GM12878 (cell line): ENCODE results near the gene MARF1. TPM values are rescaled to one million over a fixed set of nuclear protein-coding genes. Genes with fewer than 3 reads are reported as not detected.

Source experiments
- ATAC-seq: fragments of 200-7000 bp; cut with Tn5 transposase; 3 replicates; pipeline ENCODE4 v1.9.1; 2020; ENCODE audit warnings: mild to moderate bottlenecking, moderate library complexity
- BruUV-seq: library from RNA; stranded (reverse); fragments of 400-500 nt; replicated peaks from 2 replicates; lab custom pipeline; 2021; lab: Mats Ljungman, UMichigan
- CTCF ChIA-PET: fragments of 300-600 bp; sonication (Branson Sonifier 250); formaldehyde crosslinking; extraction: SDS; loops from one replicate; lab custom pipeline; 2021; ENCODE audit warnings: inconsistent platforms; lab: Yijun Ruan, JAX
- POLR2A ChIA-PET: fragments of 350-600 bp; formaldehyde crosslinking; extraction: SDS; loops from one replicate; lab custom pipeline; 2021; ENCODE audit warnings: inconsistent platforms; lab: Charles Lee
- RAD21 ChIA-PET: fragments of 300-600 bp; sonication (Branson Sonifier 250); formaldehyde crosslinking; loops from one replicate; lab custom pipeline; 2023; ENCODE audit warnings: antibody characterized with exemption; ENCODE audit not compliant: unreplicated experiment; lab: Charles Lee
- SMC1A ChIA-PET: fragments of 300-600 bp; sonication (Branson Sonifier 250); formaldehyde crosslinking; loops from one replicate; lab custom pipeline; 2023; ENCODE audit not compliant: unreplicated experiment, uncharacterized antibody; lab: Charles Lee
- DNase-seq: peaks from one replicate; pipeline ENCODE4 v3.0.0-alpha.2; 2011; ENCODE audit warnings: low read depth, low spot score
- FAIRE-seq: peaks from 3 replicates; lab custom pipeline; 2011; peaks lifted over from hg19 to GRCh38; lab: Jason Lieb, UNC
- H2AFZ ChIP-seq: 2 replicates; pipeline ENCODE4 v1.6.0; 2011; ENCODE audit warnings: low read depth, low read length, control low read depth; ENCODE audit not compliant: control insufficient read depth
- H3K27ac ChIP-seq: 2 replicates; pipeline ENCODE4 v1.5.1; 2011; ENCODE audit warnings: control low read depth; ENCODE audit not compliant: control insufficient read depth, insufficient read depth
- H3K27me3 ChIP-seq, 2 experiments: replicated peaks in 1 of 2; 2 replicates each; pipeline versions ENCODE4 v1.6.0 to v1.6.1; 2011; ENCODE audit warnings: low read length in 1 of 2; ENCODE audit not compliant: control insufficient read depth in 2 of 2, insufficient read depth in 2 of 2
- H3K36me3 ChIP-seq, 2 experiments: 2 replicates each; pipeline ENCODE4 v1.5.1; 2011; ENCODE audit warnings: low read length in 1 of 2; ENCODE audit not compliant: control insufficient read depth in 2 of 2, insufficient read depth in 2 of 2
- H3K4me1 ChIP-seq: 2 replicates; pipeline ENCODE4 v1.6.1; 2011; ENCODE audit warnings: mild to moderate bottlenecking, low read length, moderate library complexity, mixed read lengths; ENCODE audit not compliant: control insufficient read depth, insufficient read depth
- H3K4me2 ChIP-seq: 2 replicates; pipeline ENCODE4 v1.6.0; 2011; ENCODE audit warnings: control low read depth; ENCODE audit not compliant: control insufficient read depth, insufficient read depth
- H3K4me3 ChIP-seq: fragments of 200-600 bp; sonication (generic); 2 replicates; pipeline ENCODE4 v1.5.1; 2016
- H3K79me2 ChIP-seq: 2 replicates; pipeline ENCODE4 v1.6.0; 2011; ENCODE audit warnings: low read length; ENCODE audit not compliant: control insufficient read depth, insufficient read depth
- H3K9ac ChIP-seq: 2 replicates; pipeline ENCODE4 v1.8.0; 2011; ENCODE audit warnings: low read length, control low read depth, mixed read lengths; ENCODE audit not compliant: control insufficient read depth, insufficient read depth
- H3K9me3 ChIP-seq: replicated peaks from 3 replicates; pipeline ENCODE4 v1.5.1; 2011; ENCODE audit warnings: mild to moderate bottlenecking, low read length; ENCODE audit not compliant: control insufficient read depth, insufficient read depth
- H4K20me1 ChIP-seq: 2 replicates; pipeline ENCODE4 v1.6.0; 2011; ENCODE audit not compliant: control insufficient read depth, insufficient read depth
- ATF7 ChIP-seq: fragments of 450-650 bp; IDR thresholded peaks from 2 replicates; pipeline ENCODE4 v1.6.1; 2016; ENCODE audit warnings: low read depth, mild to moderate bottlenecking
- CHD4 ChIP-seq: fragments of 200-600 bp; sonication (generic); IDR thresholded peaks from 2 replicates; pipeline ENCODE4 v1.6.1; 2016; ENCODE audit warnings: mild to moderate bottlenecking
- GATAD2B ChIP-seq: fragments of 450-650 bp; conservative IDR thresholded peaks from 2 replicates; pipeline ENCODE4 v1.6.1; 2017; ENCODE audit warnings: low read depth, mild to moderate bottlenecking, moderate library complexity
- MEF2B ChIP-seq: fragments of 450-650 bp; IDR thresholded peaks from 2 replicates; pipeline ENCODE4 v1.6.1; 2018; ENCODE audit warnings: mild to moderate bottlenecking, moderate library complexity; ENCODE audit not compliant: partially characterized antibody, poor library complexity, severe bottlenecking
- NR2C2 ChIP-seq: IDR thresholded peaks from 2 replicates; pipeline ENCODE4 v1.6.1; 2011; ENCODE audit warnings: borderline replicate concordance, low read depth; ENCODE audit not compliant: control insufficient read depth, insufficient read length
- POLR2A ChIP-seq: IDR thresholded peaks from 2 replicates; pipeline ENCODE4 v1.6.1; 2011; ENCODE audit warnings: low read depth, mild to moderate bottlenecking, low read length
- RAD21 ChIP-seq: IDR thresholded peaks from 2 replicates; pipeline ENCODE4 v1.6.1; 2011; ENCODE audit warnings: mild to moderate bottlenecking, low read depth, low read length, moderate library complexity; ENCODE audit not compliant: insufficient read depth
- RBBP5 ChIP-seq: fragments of 200-600 bp; sonication (generic); conservative IDR thresholded peaks from 2 replicates; pipeline ENCODE4 v1.6.1; 2016
- SMARCA5 ChIP-seq: fragments of 450-650 bp; IDR thresholded peaks from 2 replicates; pipeline ENCODE4 v1.6.1; 2017; ENCODE audit warnings: mild to moderate bottlenecking
- STAT3 ChIP-seq: IDR thresholded peaks from 2 replicates; pipeline ENCODE4 v1.6.1; 2011; ENCODE audit warnings: low read depth, low read length, improper control_type of control experiment
- SUZ12 ChIP-seq: fragments of 200-600 bp; sonication (generic); IDR thresholded peaks from one replicate; pipeline ENCODE4 v1.6.1; 2018; ENCODE audit warnings: antibody characterized with exemption, mild to moderate bottlenecking; ENCODE audit not compliant: unreplicated experiment
- WGBS: methylation state at CpG from one replicate; pipeline ENCODE4 v1.1.6; 2016; ENCODE audit warnings: low lambda C conversion rate; ENCODE audit not compliant: insufficient replicate concordance, insufficient coverage; ENCODE audit errors: missing lambda C conversion rate; 5-methylcytosine and 5-hydroxymethylcytosine counted together
- in situ Hi-C: fragments of 300-500 bp; cut with MboI; formaldehyde crosslinking; loops from 9 replicates; pipeline ENCODE4 v1.14.3; 2018; ENCODE audit warnings: mixed read lengths
- intact Hi-C: fragments of 100-400 bp; cut with micrococcal nuclease; formaldehyde crosslinking; loops from one replicate; pipeline ENCODE4 v1.14.2; 2022; ENCODE audit not compliant: unreplicated experiment
- polyA plus RNA-seq, 11 experiments: library from polyadenylated mRNA; depleted of rRNA in 4 of 11; unstranded in 6 of 11; stranded (reverse) in 5 of 11; fragments of >200 nt; fragmentation: Nextera tagmentation in 4 of 11; fragmentation: Illumina TruSeq in 1 of 11; extraction: Ambion mirVana in 4 of 11; extraction: Trizol in 1 of 11; gene quantifications; 1 replicate in 1 of 11; 2 replicates in 10 of 11; pipeline versions ENCODE4 v1.2.1 to v1.2.3, GENCODE V29; 2011 to 2016; ENCODE audit warnings: inconsistent platforms in 2 of 11, missing spikeins in 2 of 11, low read depth in 1 of 11
- total RNA-seq, 4 experiments: library from RNA; depleted of rRNA in 3 of 4; stranded (reverse); fragments of >200 nt in 3 of 4; fragmentation: Illumina TruSeq in 1 of 4; extraction: Trizol in 1 of 4; gene quantifications; 2 replicates each; pipeline versions ENCODE4 v1.2.1 to v1.2.3, GENCODE V29; 2013 to 2021
- TF ChIP-seq, protein P1 (sequence below): fragments of 450-650 bp; formaldehyde crosslinking; IDR thresholded peaks from 2 replicates; pipeline ENCODE4 v1.4.0; 2020; ENCODE audit warnings: mild to moderate bottlenecking, moderate library complexity
- TF ChIP-seq, protein P2 (sequence below): fragments of 450-650 bp; IDR thresholded peaks from 2 replicates; pipeline ENCODE4 v1.6.1; 2018; ENCODE audit warnings: mild to moderate bottlenecking, low read depth, moderate library complexity; ENCODE audit not compliant: partially characterized antibody
- TF ChIP-seq, protein P3 (sequence below): fragments of 450-650 bp; IDR thresholded peaks from 2 replicates; pipeline ENCODE4 v1.6.1; 2017; ENCODE audit warnings: mild to moderate bottlenecking, low read depth, inconsistent platforms; ENCODE audit not compliant: poor library complexity, severe bottlenecking

MARF1 gene
- total and polyA plus RNA-seq, 10 of the 15 experiments (the other 5 are each of a cell fraction or from before 2014, with no cell fraction given), result 4.5 to 40.1 (median 14.0) TPM

DNA sequence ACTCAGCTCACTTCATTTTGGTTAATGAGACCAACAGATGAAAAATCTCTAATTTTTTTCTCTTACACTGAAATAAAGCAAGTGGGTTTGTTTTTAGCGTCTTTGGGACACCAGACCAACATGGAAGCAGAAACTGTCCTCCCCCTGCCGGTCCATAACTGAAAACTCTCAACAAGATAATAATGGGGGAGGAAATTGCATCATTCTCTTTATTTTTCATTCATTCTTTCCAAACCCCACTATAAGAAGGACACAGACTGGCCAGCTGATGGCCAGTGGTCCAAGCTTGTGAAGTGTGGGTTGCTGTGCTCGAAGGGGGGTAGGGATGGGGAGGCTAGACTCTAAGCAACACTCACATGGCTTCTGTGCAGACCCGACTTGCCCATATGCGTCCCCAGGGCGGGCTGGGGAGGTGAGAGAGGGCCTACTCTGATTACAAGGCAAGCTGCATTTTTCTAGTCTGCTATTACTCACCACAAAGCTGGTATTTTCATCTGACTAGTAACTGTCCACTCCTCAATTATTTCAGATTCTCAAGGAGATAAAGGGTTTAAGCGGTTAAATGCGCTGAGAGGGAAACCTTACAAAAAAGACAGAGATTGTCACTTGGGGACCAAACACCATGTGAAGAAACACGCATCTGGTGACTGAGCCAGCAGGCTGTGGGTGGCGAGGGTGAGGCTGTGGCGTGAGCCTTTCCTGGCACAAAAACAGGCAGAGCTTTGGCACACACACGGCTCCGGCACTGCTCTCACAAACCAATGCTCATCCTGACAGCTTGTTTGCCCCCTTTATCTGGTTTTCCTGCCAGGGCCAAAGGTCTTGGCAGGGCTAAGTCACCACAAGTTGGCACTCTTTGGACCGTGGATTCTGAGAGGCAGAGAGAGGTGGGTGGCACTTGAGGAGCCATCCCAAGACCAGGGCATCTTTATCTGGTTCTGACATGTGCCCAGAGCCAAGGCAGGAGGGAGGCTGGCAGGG is 38.2 kb downstream of the MARF1 start:
- POLR2A ChIA-PET, result interaction anchor here (0.9 kb wide), 1 partner anchor 12 kb away, joined by 3 read pairs; no protein-coding TSS in a partner anchor
- H4K20me1 ChIP-seq, result no peaks in the 10 kb centered on the region
- in situ Hi-C loops (no loop called here), intact Hi-C loops (no loop called here)
- RAD21 ChIA-PET, result no interaction called here
- no peak overlapping the region for H3K27ac ChIP-seq
- no peak overlapping the region for H3K4me3 ChIP-seq
- H3K36me3 ChIP-seq, result peaks cover 26 to 49% of the 10 kb centered on the region in 2 experiments
- H3K4me1 ChIP-seq, result no peaks in the 10 kb centered on the region
- WGBS, result 94% methylated on average over 14 of the region's 14 CpGs
- SMC1A ChIA-PET, result no interaction called here
- no peak for FAIRE-seq
- no TSS peak for BruUV-seq
- H3K27me3 ChIP-seq, result no peaks in the 10 kb centered on the region
- no peaks in the 10 kb centered on the region for H3K9me3 ChIP-seq
- CTCF ChIA-PET, result no interaction called here
- no peak overlapping the region for H3K4me2 ChIP-seq
- H3K9ac ChIP-seq, result no peak overlapping the region
- H2AFZ ChIP-seq, result no peak overlapping the region
- no peak for DNase-seq
- ATAC-seq, result no peak
- no peaks in the 10 kb centered on the region for H3K79me2 ChIP-seq
- TF ChIP-seq, protein P1, sequence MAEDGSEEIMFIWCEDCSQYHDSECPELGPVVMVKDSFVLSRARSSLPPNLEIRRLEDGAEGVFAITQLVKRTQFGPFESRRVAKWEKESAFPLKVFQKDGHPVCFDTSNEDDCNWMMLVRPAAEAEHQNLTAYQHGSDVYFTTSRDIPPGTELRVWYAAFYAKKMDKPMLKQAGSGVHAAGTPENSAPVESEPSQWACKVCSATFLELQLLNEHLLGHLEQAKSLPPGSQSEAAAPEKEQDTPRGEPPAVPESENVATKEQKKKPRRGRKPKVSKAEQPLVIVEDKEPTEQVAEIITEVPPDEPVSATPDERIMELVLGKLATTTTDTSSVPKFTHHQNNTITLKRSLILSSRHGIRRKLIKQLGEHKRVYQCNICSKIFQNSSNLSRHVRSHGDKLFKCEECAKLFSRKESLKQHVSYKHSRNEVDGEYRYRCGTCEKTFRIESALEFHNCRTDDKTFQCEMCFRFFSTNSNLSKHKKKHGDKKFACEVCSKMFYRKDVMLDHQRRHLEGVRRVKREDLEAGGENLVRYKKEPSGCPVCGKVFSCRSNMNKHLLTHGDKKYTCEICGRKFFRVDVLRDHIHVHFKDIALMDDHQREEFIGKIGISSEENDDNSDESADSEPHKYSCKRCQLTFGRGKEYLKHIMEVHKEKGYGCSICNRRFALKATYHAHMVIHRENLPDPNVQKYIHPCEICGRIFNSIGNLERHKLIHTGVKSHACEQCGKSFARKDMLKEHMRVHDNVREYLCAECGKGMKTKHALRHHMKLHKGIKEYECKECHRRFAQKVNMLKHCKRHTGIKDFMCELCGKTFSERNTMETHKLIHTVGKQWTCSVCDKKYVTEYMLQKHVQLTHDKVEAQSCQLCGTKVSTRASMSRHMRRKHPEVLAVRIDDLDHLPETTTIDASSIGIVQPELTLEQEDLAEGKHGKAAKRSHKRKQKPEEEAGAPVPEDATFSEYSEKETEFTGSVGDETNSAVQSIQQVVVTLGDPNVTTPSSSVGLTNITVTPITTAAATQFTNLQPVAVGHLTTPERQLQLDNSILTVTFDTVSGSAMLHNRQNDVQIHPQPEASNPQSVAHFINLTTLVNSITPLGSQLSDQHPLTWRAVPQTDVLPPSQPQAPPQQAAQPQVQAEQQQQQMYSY (CRISPR knock-in tag), result no peak
- TF ChIP-seq RAD21 (no peak), NR2C2 (no peak), MEF2B (no peak), CHD4 (no peak), POLR2A (no peak), ATF7 (no peak), SMARCA5 (no peak), GATAD2B (no peak), SUZ12 (no peak), RBBP5 (no peak), STAT3 (no peak)
- TF ChIP-seq, protein P2, sequence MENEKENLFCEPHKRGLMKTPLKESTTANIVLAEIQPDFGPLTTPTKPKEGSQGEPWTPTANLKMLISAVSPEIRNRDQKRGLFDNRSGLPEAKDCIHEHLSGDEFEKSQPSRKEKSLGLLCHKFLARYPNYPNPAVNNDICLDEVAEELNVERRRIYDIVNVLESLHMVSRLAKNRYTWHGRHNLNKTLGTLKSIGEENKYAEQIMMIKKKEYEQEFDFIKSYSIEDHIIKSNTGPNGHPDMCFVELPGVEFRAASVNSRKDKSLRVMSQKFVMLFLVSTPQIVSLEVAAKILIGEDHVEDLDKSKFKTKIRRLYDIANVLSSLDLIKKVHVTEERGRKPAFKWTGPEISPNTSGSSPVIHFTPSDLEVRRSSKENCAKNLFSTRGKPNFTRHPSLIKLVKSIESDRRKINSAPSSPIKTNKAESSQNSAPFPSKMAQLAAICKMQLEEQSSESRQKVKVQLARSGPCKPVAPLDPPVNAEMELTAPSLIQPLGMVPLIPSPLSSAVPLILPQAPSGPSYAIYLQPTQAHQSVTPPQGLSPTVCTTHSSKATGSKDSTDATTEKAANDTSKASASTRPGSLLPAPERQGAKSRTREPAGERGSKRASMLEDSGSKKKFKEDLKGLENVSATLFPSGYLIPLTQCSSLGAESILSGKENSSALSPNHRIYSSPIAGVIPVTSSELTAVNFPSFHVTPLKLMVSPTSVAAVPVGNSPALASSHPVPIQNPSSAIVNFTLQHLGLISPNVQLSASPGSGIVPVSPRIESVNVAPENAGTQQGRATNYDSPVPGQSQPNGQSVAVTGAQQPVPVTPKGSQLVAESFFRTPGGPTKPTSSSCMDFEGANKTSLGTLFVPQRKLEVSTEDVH, result no peak
- TF ChIP-seq, protein P3, sequence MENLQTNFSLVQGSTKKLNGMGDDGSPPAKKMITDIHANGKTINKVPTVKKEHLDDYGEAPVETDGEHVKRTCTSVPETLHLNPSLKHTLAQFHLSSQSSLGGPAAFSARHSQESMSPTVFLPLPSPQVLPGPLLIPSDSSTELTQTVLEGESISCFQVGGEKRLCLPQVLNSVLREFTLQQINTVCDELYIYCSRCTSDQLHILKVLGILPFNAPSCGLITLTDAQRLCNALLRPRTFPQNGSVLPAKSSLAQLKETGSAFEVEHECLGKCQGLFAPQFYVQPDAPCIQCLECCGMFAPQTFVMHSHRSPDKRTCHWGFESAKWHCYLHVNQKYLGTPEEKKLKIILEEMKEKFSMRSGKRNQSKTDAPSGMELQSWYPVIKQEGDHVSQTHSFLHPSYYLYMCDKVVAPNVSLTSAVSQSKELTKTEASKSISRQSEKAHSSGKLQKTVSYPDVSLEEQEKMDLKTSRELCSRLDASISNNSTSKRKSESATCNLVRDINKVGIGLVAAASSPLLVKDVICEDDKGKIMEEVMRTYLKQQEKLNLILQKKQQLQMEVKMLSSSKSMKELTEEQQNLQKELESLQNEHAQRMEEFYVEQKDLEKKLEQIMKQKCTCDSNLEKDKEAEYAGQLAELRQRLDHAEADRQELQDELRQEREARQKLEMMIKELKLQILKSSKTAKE, result no peak
